Loucy (cell line): ENCODE measurements around the gene SGMS1.

ENCODE experiments used
- EZH2phosphoT487 ChIP-seq: fragments of 200-600 bp; IDR thresholded peaks from 2 replicates; pipeline ENCODE4 v1.6.1; 2018; ENCODE audit warnings: antibody characterized with exemption, mild to moderate bottlenecking, moderate library complexity, borderline replicate concordance
- TF ChIP-seq, protein P1 (sequence below): fragments of 200-600 bp; sonication (generic); conservative IDR thresholded peaks from 2 replicates; pipeline ENCODE4 v1.5.1; 2014; ENCODE audit warnings: mild to moderate bottlenecking, antibody characterized with exemption, low read length

- TF ChIP-seq, protein P1, sequence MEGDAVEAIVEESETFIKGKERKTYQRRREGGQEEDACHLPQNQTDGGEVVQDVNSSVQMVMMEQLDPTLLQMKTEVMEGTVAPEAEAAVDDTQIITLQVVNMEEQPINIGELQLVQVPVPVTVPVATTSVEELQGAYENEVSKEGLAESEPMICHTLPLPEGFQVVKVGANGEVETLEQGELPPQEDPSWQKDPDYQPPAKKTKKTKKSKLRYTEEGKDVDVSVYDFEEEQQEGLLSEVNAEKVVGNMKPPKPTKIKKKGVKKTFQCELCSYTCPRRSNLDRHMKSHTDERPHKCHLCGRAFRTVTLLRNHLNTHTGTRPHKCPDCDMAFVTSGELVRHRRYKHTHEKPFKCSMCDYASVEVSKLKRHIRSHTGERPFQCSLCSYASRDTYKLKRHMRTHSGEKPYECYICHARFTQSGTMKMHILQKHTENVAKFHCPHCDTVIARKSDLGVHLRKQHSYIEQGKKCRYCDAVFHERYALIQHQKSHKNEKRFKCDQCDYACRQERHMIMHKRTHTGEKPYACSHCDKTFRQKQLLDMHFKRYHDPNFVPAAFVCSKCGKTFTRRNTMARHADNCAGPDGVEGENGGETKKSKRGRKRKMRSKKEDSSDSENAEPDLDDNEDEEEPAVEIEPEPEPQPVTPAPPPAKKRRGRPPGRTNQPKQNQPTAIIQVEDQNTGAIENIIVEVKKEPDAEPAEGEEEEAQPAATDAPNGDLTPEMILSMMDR: no peak
- no peak for TF ChIP-seq EZH2phosphoT487
Observed at GRCh38 chr10:50360077-50360850, 263.5 kb downstream of the SGMS1 start.
